HG02973 (cell line): ENCODE measurements around the gene ST6GALNAC4.
"Not testable (repeated sequence)": the region's sequence is repeated elsewhere in the genome, so short reads cannot be mapped to it uniquely, and the experiment has no call there.

Source experiments
- ATAC-seq: cut with Tn5 transposase; IDR thresholded peaks from one replicate; pipeline ENCODE4 v1.9.1; 2021; ENCODE audit warnings: moderate library complexity; ENCODE audit not compliant: unreplicated experiment

ST6GALNAC4 gene

GRCh38 chr9:127895811-127896210 lies 21.0 kb downstream of the ST6GALNAC4 start:
- ATAC-seq, result no peak

GRCh38 chr9:127893392-127893791 lies 23.4 kb downstream of the ST6GALNAC4 start:
- no peak for ATAC-seq

- ATAC-seq, result no peak
Measured at GRCh38 chr9:127892831-127893230, 24.0 kb downstream of the ST6GALNAC4 start.

GRCh38 chr9:127890053-127890452 lies 26.8 kb downstream of the ST6GALNAC4 start:
- ATAC-seq, result no peak

GRCh38 chr9:127887792-127888191 lies 29.0 kb downstream of the ST6GALNAC4 start:
- no peak for ATAC-seq

GRCh38 chr9:127886401-127886972 lies 30.4 kb downstream of the ST6GALNAC4 start:
- ATAC-seq, result no peak

GRCh38 chr9:127885508-127886281 lies 31.1 kb downstream of the ST6GALNAC4 start:
- no peak for ATAC-seq

- ATAC-seq, result no peak
Measured at GRCh38 chr9:127884976-127885490, 31.8 kb downstream of the ST6GALNAC4 start.

GRCh38 chr9:127884427-127884911 lies 32.4 kb downstream of the ST6GALNAC4 start:
- no peak for ATAC-seq

- ATAC-seq, result no peak
Measured at GRCh38 chr9:127883959-127884358, 32.9 kb downstream of the ST6GALNAC4 start.

- not testable (repeated sequence) for ATAC-seq
Measured at GRCh38 chr9:127881715-127882114, 35.1 kb downstream of the ST6GALNAC4 start.

GRCh38 chr9:127880143-127880542 lies 36.7 kb downstream of the ST6GALNAC4 start:
- ATAC-seq, result no peak

GRCh38 chr9:127878652-127879390 lies 38.0 kb downstream of the ST6GALNAC4 start:
- ATAC-seq, result no peak

GRCh38 chr9:127878001-127878651 lies 38.7 kb downstream of the ST6GALNAC4 start:
- ATAC-seq, result no peak

GRCh38 chr9:127877566-127877998 lies 39.3 kb downstream of the ST6GALNAC4 start, which contains the start of gene AK1:
AK1 (minus strand) TSS chr9:127877675; CDS start chr9:127874617, 3,058 bp downstream.
- ATAC-seq, result no peak

- ATAC-seq, result no peak
Measured at GRCh38 chr9:127876764-127877562, 39.9 kb downstream of the ST6GALNAC4 start.

GRCh38 chr9:127876026-127876763 lies 40.6 kb downstream of the ST6GALNAC4 start:
- no peak for ATAC-seq

GRCh38 chr9:127875306-127875966 lies 41.4 kb downstream of the ST6GALNAC4 start:
- no peak for ATAC-seq
